Measurements from ENCODE around the gene CCDC32. TPM values are rescaled to one million over a fixed set of nuclear protein-coding genes. Genes with fewer than 3 reads are reported as not detected.

CCDC32 gene, protein sequence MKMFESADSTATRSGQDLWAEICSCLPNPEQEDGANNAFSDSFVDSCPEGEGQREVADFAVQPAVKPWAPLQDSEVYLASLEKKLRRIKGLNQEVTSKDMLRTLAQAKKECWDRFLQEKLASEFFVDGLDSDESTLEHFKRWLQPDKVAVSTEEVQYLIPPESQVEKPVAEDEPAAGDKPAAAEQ
- total RNA-seq (10 to 100 TPM; 13.9 to 19.4 TPM), polyA plus RNA-seq (ENCODE audit: insufficient read depth, low read depth, low replicate concordance) (18.3 TPM)
- long read RNA-seq, donor 1, transcript CCDC32-202 (4 exons, 1,519 nt): major isoform, 8 of 8 reads
- long read RNA-seq, donor 1, partial matches to known transcripts: 0 of 8 reads
- long read RNA-seq, donor 1, other reads (novel, unspliced or antisense): 0 of 8 reads
- long read RNA-seq, donor 2, partial matches to known transcripts: 7 of 12 reads
- long read RNA-seq, donor 2, other reads (novel, unspliced or antisense): 0 of 12 reads

DNA sequence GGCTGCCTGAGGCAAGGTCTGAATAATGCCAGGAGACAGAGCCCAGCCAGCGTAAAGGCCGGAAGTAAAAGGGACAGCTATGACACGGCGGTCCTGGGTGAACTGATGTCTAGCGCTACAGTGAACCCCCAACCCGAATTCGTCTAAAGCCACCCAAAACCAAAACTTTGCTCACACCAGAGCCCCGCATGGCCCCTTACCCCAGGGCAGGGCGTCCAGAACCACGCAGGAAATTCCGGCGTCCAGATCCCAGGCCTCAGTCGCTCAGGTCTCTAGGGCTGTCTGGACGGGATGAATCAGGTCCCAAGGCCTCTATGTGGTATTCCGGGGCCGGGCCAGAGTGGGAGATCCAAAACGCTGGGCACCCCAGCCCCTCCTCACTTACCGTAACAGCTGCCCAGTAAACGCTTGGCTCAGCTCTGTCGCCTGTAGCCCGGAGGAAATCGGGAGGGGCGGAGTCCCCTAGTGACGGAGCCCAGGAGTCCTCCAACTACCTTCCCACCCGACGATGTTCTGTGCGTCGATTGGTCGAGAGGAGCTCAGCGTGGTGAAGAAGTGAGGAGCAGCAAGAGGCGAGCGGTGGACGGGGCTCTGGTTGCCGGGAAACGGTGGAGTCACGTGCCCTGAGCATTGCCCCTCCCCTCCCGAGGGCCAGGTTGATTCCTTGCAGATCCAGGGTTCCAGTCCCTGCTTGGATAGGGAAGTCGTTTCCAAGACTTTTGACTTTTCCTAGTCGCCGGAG, at the start of gene CCDC32:
TSS of gene CCDC32 (minus strand) at position 452 of the 742 bp plus-strand sequence. CDS start 2,027 bp downstream, outside the sequence.
- Histone ChIP-seq H3K9me3 (no peaks in the 10 kb centered on the region), H3K27ac (peak within 1 kb of the TSS; percentile 73 to 90), H3K4me3 (peak within 1 kb of the TSS; percentile 73 to 74), H3K27me3 (no peaks in the 10 kb centered on the region), H3K36me3 (ENCODE audit: low read depth, missing control alignments) (no peaks in the 10 kb centered on the region), H3K4me1 (peaks cover 23% of the 10 kb centered on the region)
- WGBS, 2 donors: 0% methylated on average over 34 to 39 of the region's 40 CpGs
- intact Hi-C loops (cut with DNase I; ENCODE audit: low total_unique reads): no loop called here
- DNase-seq: peak; percentile 99
- TF ChIP-seq, protein P1, sequence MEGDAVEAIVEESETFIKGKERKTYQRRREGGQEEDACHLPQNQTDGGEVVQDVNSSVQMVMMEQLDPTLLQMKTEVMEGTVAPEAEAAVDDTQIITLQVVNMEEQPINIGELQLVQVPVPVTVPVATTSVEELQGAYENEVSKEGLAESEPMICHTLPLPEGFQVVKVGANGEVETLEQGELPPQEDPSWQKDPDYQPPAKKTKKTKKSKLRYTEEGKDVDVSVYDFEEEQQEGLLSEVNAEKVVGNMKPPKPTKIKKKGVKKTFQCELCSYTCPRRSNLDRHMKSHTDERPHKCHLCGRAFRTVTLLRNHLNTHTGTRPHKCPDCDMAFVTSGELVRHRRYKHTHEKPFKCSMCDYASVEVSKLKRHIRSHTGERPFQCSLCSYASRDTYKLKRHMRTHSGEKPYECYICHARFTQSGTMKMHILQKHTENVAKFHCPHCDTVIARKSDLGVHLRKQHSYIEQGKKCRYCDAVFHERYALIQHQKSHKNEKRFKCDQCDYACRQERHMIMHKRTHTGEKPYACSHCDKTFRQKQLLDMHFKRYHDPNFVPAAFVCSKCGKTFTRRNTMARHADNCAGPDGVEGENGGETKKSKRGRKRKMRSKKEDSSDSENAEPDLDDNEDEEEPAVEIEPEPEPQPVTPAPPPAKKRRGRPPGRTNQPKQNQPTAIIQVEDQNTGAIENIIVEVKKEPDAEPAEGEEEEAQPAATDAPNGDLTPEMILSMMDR (IDR thresholded peaks at IDR 0.05): no peak
- peak; percentile 45 for TF ChIP-seq POLR2A (IDR thresholded peaks at IDR 0.05)

- H3K4me3 ChIP-seq: no peak overlapping the region
- no peak overlapping the region for H3K27ac ChIP-seq
- H3K4me1 ChIP-seq: no peaks in the 10 kb centered on the region
- no peaks in the 10 kb centered on the region for H3K9me3 ChIP-seq
- intact Hi-C loops (cut with DNase I; ENCODE audit: low total_unique reads): no loop called here
- H3K27me3 ChIP-seq: no peaks in the 10 kb centered on the region
- no peak for DNase-seq
- WGBS, 2 donors: 75 to 96% methylated on average over 5 of the region's 5 CpGs
- H3K36me3 ChIP-seq (ENCODE audit: low read depth, missing control alignments): no peaks in the 10 kb centered on the region
- TF ChIP-seq, protein P1 (IDR thresholded peaks at IDR 0.05): no peak
- no peak for TF ChIP-seq POLR2A (IDR thresholded peaks at IDR 0.05)
Measured at GRCh38 chr15:40613080-40613479, 48.2 kb upstream of the CCDC32 start.

- H3K4me1 ChIP-seq: no peaks in the 10 kb centered on the region
- no peaks in the 10 kb centered on the region for H3K36me3 ChIP-seq (ENCODE audit: low read depth, missing control alignments)
- no peak for DNase-seq
- H3K9me3 ChIP-seq: no peaks in the 10 kb centered on the region
- intact Hi-C loops (cut with DNase I; ENCODE audit: low total_unique reads): no loop called here
- no peak overlapping the region for H3K4me3 ChIP-seq
- TF ChIP-seq, protein P1 (IDR thresholded peaks at IDR 0.05): no peak
- no peak for TF ChIP-seq POLR2A (IDR thresholded peaks at IDR 0.05)
- no peaks in the 10 kb centered on the region for H3K27me3 ChIP-seq
- no peak overlapping the region for H3K27ac ChIP-seq
Measured at GRCh38 chr15:40603935-40604334, 39.1 kb upstream of the CCDC32 start.

DNA sequence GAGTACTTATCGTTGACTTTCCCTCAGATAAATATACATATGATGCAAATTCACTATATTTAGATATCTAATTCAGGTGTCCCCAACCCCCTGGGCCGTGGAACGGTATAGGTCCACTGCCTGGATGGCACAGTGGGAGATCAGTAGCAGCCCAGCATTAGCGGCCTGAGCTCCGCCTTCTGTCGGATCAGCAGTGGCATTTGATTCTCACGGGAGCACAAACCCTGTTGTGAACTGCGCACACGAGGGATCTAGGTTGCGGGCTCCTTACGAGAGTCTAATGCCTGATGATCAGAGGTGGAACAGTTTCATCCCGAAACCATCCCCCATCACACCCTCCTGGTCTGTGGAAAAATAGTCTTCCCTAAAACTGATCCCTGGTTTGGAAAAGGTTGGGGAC, 36.1 kb upstream of the CCDC32 start:
- H3K27me3 ChIP-seq: no peaks in the 10 kb centered on the region
- 76 to 82% methylated on average over 12 of the region's 12 CpGs for WGBS, 2 donors
- intact Hi-C loops (cut with DNase I; ENCODE audit: low total_unique reads): no loop called here
- no peaks in the 10 kb centered on the region for H3K4me1 ChIP-seq
- H3K36me3 ChIP-seq (ENCODE audit: low read depth, missing control alignments): no peaks in the 10 kb centered on the region
- H3K4me3 ChIP-seq: no peak overlapping the region
- H3K9me3 ChIP-seq: no peaks in the 10 kb centered on the region
- H3K27ac ChIP-seq: no peak overlapping the region
- no peak for TF ChIP-seq POLR2A (IDR thresholded peaks at IDR 0.05)
- TF ChIP-seq, protein P1 (IDR thresholded peaks at IDR 0.05): no peak
- no peak for DNase-seq
